Tibial nerve (tissue), 4 donors: ENCODE data around the gene HIVEP2. TPM values are rescaled to one million over a fixed set of nuclear protein-coding genes. Genes with fewer than 3 reads are reported as not detected.

ENCODE experiments used
- DNase-seq, 2 donors: peaks; one replicate each; pipeline ENCODE4 v3.0.0-alpha.2; 2019; ENCODE audit warnings: low spot score in 2 of 2
- H3K27ac ChIP-seq, 4 donors: fragments of 200-600 bp; sonication (generic) in 3 of 4; one replicate each; pipeline ENCODE4 v1.5.1; 2017 to 2019; ENCODE audit warnings: mild to moderate bottlenecking in 1 of 4
- H3K27me3 ChIP-seq, 2 donors: fragments of 200-600 bp; sonication (generic) in 1 of 2; one replicate each; pipeline versions ENCODE4 v1.5.1 to v1.6.0; 2017 to 2019
- H3K36me3 ChIP-seq, 3 donors: fragments of 200-600 bp; sonication (generic); one replicate each; pipeline ENCODE4 v1.5.1; 2018 to 2019
- H3K4me1 ChIP-seq, 4 donors: fragments of 200-600 bp; sonication (generic) in 3 of 4; one replicate each; pipeline ENCODE4 v1.5.1; 2017 to 2019
- H3K4me3 ChIP-seq, 4 donors: fragments of 200-600 bp; sonication (generic) in 3 of 4; one replicate each; pipeline ENCODE4 v1.5.1; 2017 to 2019; ENCODE audit warnings: mild to moderate bottlenecking in 1 of 4, moderate library complexity in 1 of 4
- H3K9me3 ChIP-seq, 4 donors: fragments of 200-600 bp; sonication (generic) in 3 of 4; one replicate each; pipeline ENCODE4 v1.5.1; 2017 to 2019
- EP300 ChIP-seq, 2 donors: sonication (generic); formaldehyde crosslinking; IDR thresholded peaks; one replicate each; pipeline ENCODE4 v1.6.1; 2017; ENCODE audit warnings: antibody characterized with exemption in 2 of 2, mild to moderate bottlenecking in 1 of 2
- POLR2A ChIP-seq, 2 donors: fragments of 450-650 bp; IDR thresholded peaks; one replicate each; pipeline ENCODE4 v1.6.1; 2017; ENCODE audit warnings: antibody characterized with exemption in 2 of 2, mild to moderate bottlenecking in 2 of 2, moderate library complexity in 2 of 2
- WGBS, 2 donors: methylation state at CpG; one replicate each; pipeline ENCODE4 v1.1.5; 2018; 5-methylcytosine and 5-hydroxymethylcytosine counted together
- total RNA-seq, 4 donors: library from RNA; depleted of rRNA; stranded (reverse); fragments of >200 nt; gene quantifications; one replicate each; pipeline ENCODE4 v1.1.0, GENCODE V29; 2016
- TF ChIP-seq, protein P1 (sequence below), 5 experiments: fragments of 200-600 bp in 3 of 5; fragments of 450-650 bp in 2 of 5; sonication (generic) in 3 of 5; IDR thresholded peaks; one replicate each; pipeline ENCODE4 v1.5.1; 2016 to 2019; ENCODE audit warnings: antibody characterized with exemption in 5 of 5, mild to moderate bottlenecking in 3 of 5, moderate library complexity in 2 of 5

Gene HIVEP2
- total RNA-seq, 4 donors from 2014 or later = 15.9 to 24.0 (median 19.9) TPM

DNA sequence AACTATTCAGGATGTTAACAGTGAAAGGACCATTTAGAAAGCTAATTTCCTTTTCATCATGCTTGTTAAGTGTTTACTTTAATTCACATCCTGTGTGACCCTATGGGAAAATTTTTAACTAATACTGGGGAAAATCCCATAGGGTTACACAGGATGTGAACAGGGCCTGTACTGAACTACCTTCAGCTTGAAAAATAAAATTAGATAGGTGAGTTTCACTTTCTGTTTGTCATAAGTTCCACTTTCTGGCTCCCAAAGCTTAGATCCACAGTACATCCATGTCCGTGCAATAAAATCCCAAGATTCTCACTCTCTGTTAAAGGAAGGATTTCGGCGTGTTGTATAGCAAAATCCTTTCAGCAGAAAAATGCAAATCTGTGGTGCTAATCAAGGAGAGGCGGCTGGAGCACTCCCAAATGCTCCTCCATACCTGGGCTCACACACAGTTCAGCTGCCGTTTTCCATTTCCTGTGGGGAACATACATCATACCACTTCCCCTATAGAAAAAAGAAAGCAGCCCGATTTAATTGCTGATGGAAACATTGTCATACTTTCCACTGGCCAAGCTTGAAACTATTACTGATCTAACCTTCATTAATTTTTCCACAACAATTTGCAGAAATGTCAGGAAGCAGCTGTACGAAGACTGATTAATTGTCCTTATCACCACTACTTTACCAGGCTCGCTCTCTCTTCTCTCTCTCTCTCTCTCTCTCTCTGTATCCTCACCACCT lies 125.2 kb downstream of the HIVEP2 start:
- no peak for DNase-seq
- Histone ChIP-seq H3K27me3 (no peaks in the 10 kb centered on the region), H3K9me3 (no peaks in the 10 kb centered on the region), H3K27ac (peak overlapping the region in 3 of 4 donors; percentile 20 to 66 (median 60)), H3K4me1 (peaks cover 0 to 45% (median 11%) of the 10 kb centered on the region in 4 donors), H3K4me3 (peak overlapping the region; percentile 4 to 46 (median 30)), H3K36me3 (no peaks in the 10 kb centered on the region)
- TF ChIP-seq EP300 (IDR thresholded peaks at IDR 0.05) (peak in 1 of 2 donors; percentile 42), POLR2A (IDR thresholded peaks at IDR 0.05) (no peak)
- WGBS, 2 donors = 41 to 43% methylated on average over 8 of the region's 8 CpGs

DNA sequence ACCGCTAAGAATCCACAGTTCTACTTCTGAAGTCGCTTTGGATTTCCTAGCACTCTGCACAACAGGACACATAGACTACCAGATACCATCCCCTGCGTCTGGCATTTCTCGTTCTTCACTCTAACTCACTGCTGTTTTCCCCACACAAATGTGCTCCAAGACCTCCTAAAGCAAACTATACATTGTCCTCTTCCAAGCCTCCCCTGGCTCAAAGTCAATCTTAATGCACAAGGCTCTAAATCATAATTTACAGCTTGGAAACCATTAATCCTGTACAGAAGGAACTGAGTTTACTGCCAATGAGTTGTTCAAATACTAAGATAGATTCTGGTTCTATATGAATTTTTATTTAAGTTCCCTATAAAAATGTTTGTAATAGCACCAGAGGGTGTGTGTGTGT lies 128.5 kb downstream of the HIVEP2 start:
- H3K36me3 ChIP-seq = no peaks in the 10 kb centered on the region
- TF ChIP-seq EP300 (IDR thresholded peaks at IDR 0.05) (no peak), POLR2A (IDR thresholded peaks at IDR 0.05) (no peak)
- TF ChIP-seq, protein P1, sequence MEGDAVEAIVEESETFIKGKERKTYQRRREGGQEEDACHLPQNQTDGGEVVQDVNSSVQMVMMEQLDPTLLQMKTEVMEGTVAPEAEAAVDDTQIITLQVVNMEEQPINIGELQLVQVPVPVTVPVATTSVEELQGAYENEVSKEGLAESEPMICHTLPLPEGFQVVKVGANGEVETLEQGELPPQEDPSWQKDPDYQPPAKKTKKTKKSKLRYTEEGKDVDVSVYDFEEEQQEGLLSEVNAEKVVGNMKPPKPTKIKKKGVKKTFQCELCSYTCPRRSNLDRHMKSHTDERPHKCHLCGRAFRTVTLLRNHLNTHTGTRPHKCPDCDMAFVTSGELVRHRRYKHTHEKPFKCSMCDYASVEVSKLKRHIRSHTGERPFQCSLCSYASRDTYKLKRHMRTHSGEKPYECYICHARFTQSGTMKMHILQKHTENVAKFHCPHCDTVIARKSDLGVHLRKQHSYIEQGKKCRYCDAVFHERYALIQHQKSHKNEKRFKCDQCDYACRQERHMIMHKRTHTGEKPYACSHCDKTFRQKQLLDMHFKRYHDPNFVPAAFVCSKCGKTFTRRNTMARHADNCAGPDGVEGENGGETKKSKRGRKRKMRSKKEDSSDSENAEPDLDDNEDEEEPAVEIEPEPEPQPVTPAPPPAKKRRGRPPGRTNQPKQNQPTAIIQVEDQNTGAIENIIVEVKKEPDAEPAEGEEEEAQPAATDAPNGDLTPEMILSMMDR (IDR thresholded peaks at IDR 0.05) = no peak
- 86 to 93% methylated on average over 4 of the region's 4 CpGs for WGBS, 2 donors
- peaks cover 0 to 27% (median 5%) of the 10 kb centered on the region in 4 donors for H3K4me1 ChIP-seq
- H3K4me3 ChIP-seq = no peak overlapping the region
- no peak for DNase-seq
- H3K9me3 ChIP-seq = no peaks in the 10 kb centered on the region
- H3K27ac ChIP-seq = no peak overlapping the region
- no peaks in the 10 kb centered on the region for H3K27me3 ChIP-seq

DNA sequence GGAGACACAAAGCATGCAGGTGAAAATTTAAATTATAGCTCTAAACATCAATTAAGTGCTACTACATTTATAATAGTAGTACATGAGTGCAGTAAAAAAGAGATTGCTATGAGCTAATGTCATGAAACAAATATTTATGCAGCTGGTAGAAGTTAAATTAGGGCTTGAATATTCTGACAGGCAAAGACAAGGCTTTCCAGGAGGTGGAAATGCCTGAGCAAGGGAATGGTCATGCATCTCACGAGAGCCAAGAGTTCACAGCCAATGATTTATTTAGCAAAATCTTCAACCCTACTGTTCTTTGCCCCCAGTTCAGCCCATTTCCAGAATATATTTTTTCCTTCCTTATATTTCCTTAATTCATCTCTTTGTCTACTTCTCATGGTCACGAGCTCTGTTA lies 128.9 kb downstream of the HIVEP2 start:
- TF ChIP-seq, protein P1 (IDR thresholded peaks at IDR 0.05) = no peak
- no peak for TF ChIP-seq EP300 (IDR thresholded peaks at IDR 0.05)
- no peak for TF ChIP-seq POLR2A (IDR thresholded peaks at IDR 0.05)
- Histone ChIP-seq H3K9me3 (no peaks in the 10 kb centered on the region), H3K4me3 (no peak overlapping the region), H3K4me1 (peaks cover 0 to 26% (median 4%) of the 10 kb centered on the region in 4 donors), H3K27me3 (no peaks in the 10 kb centered on the region), H3K27ac (no peak overlapping the region), H3K36me3 (no peaks in the 10 kb centered on the region)
- WGBS, 2 donors = 31 to 73% methylated on average over 2 of the region's 2 CpGs
- DNase-seq = no peak

DNA sequence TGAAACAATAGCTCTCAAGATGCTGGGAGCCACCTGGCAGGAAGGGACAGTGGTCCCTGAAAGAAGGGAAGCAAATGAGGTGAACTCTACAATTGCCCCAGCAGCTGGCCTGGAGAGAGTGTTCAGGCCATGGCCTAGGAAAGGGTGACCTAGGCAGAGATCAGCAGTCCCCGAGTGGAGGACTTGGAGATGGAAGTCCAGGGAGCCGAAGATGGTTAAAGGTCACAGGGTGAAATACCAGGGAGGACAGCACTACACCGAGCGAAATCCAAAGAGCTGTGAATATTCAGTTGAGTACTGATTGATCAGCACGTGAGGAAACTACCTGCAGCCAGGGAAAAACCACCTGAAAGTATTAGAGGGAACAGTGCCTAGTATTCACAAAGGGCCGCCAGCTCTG lies 133.1 kb downstream of the HIVEP2 start:
- H3K9me3 ChIP-seq = no peaks in the 10 kb centered on the region
- no peak for DNase-seq
- no peak overlapping the region for H3K4me3 ChIP-seq
- H3K36me3 ChIP-seq = no peaks in the 10 kb centered on the region
- H3K27ac ChIP-seq = no peak overlapping the region
- no peaks in the 10 kb centered on the region for H3K27me3 ChIP-seq
- 81 to 84% methylated on average over 6 of the region's 6 CpGs for WGBS, 2 donors
- peaks cover 0 to 13% (median 0%) of the 10 kb centered on the region in 4 donors for H3K4me1 ChIP-seq
- TF ChIP-seq, protein P1 (IDR thresholded peaks at IDR 0.05) = no peak
- TF ChIP-seq EP300 (IDR thresholded peaks at IDR 0.05) (no peak), POLR2A (IDR thresholded peaks at IDR 0.05) (no peak)

DNA sequence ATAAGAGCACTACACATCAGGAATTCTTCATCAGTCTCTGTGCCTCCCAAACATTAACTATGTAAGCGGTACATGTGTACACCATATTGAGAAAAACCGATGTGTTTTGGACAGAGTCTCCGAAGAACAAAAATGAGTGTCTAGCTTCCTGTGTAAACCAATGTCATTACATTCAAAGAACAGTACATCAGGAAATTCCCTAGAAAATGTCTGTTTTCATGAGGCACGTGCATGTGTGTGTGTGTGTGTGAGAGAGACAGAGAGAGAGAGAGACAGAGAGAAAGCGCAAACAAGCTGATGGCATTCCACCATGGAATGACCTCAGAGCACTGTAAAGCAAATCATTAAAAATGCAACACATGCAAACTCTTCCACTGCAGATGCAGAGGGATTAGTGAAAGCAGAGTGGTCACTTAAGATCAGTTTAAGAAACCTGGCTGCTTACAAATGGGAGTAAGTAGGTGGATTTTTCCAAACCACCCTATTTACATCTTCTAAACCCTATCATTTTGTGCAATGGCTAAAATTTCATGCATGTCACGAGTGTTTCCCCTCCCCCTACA lies 133.9 kb downstream of the HIVEP2 start:
- Histone ChIP-seq H3K9me3 (no peaks in the 10 kb centered on the region), H3K4me1 (peaks cover 0 to 13% (median 0%) of the 10 kb centered on the region in 4 donors), H3K36me3 (no peaks in the 10 kb centered on the region), H3K27ac (peak overlapping the region in 1 of 4 donors; percentile 16), H3K4me3 (no peak overlapping the region), H3K27me3 (no peaks in the 10 kb centered on the region)
- DNase-seq = no peak
- TF ChIP-seq, protein P1 (IDR thresholded peaks at IDR 0.05) = no peak
- no peak for TF ChIP-seq POLR2A (IDR thresholded peaks at IDR 0.05)
- no peak for TF ChIP-seq EP300 (IDR thresholded peaks at IDR 0.05)
- WGBS, 2 donors = 52 to 56% methylated on average over 6 of the region's 6 CpGs
